Activated CD4-positive, alpha-beta memory T cell treated with anti-CD3 and anti-CD28 coated beads for 36 hours (primary cell): ENCODE measurements around the gene OR2A1. TPM values are rescaled to one million over a fixed set of nuclear protein-coding genes. Genes with fewer than 3 reads are reported as not detected.
A peak's percentile ranks its signal among the peaks of the same experiment; 100 is the strongest.
"Not testable (repeated sequence)": the region's sequence is repeated elsewhere in the genome, so short reads cannot be mapped to it uniquely, and the experiment has no call there.

Source experiments
- CTCF ChIA-PET: fragments of 350-600 bp; sonication (Branson Sonifier 250); formaldehyde crosslinking; loops from one replicate; lab custom pipeline; 2021; ENCODE audit warnings: antibody characterized with exemption, inconsistent platforms; lab: Charles Lee
- POLR2A ChIA-PET: fragments of 350-600 bp; sonication (Branson Sonifier 250); formaldehyde crosslinking; loops from one replicate; lab custom pipeline; 2021; ENCODE audit warnings: antibody characterized with exemption; lab: Charles Lee
- DNase-seq: peaks from one replicate; pipeline ENCODE4 v3.0.0-alpha.2; 2020
- H3K27ac Mint-ChIP-seq: one replicate; pipeline ENCODE4 v1.8.0; 2021; ENCODE audit warnings: mixed read lengths
- H3K27me3 Mint-ChIP-seq: one replicate; pipeline ENCODE4 v1.8.0; 2021; ENCODE audit warnings: mixed read lengths
- H3K36me3 Mint-ChIP-seq: one replicate; pipeline ENCODE4 v1.8.0; 2021; ENCODE audit warnings: mixed read lengths
- H3K4me1 Mint-ChIP-seq: one replicate; pipeline ENCODE4 v1.8.0; 2021; ENCODE audit warnings: low read depth, mixed read lengths
- H3K4me3 Mint-ChIP-seq: one replicate; pipeline ENCODE4 v1.8.0; 2021; ENCODE audit warnings: mild to moderate bottlenecking, mixed read lengths
- H3K9me3 Mint-ChIP-seq: one replicate; pipeline ENCODE4 v1.8.0; 2021; ENCODE audit warnings: mixed read lengths
- intact Hi-C: fragments of 100-400 bp; cut with micrococcal nuclease; formaldehyde crosslinking; loops from one replicate; pipeline ENCODE4 v1.15.1; 2023
- total RNA-seq, 2 experiments: library from RNA; stranded (reverse); gene quantifications; one replicate each; pipeline ENCODE4 v1.2.3, GENCODE V29; 2021

Gene OR2A1, protein sequence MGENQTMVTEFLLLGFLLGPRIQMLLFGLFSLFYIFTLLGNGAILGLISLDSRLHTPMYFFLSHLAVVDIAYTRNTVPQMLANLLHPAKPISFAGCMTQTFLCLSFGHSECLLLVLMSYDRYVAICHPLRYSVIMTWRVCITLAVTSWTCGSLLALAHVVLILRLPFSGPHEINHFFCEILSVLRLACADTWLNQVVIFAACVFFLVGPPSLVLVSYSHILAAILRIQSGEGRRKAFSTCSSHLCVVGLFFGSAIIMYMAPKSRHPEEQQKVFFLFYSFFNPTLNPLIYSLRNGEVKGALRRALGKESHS
- total RNA-seq, result not detected

DNA sequence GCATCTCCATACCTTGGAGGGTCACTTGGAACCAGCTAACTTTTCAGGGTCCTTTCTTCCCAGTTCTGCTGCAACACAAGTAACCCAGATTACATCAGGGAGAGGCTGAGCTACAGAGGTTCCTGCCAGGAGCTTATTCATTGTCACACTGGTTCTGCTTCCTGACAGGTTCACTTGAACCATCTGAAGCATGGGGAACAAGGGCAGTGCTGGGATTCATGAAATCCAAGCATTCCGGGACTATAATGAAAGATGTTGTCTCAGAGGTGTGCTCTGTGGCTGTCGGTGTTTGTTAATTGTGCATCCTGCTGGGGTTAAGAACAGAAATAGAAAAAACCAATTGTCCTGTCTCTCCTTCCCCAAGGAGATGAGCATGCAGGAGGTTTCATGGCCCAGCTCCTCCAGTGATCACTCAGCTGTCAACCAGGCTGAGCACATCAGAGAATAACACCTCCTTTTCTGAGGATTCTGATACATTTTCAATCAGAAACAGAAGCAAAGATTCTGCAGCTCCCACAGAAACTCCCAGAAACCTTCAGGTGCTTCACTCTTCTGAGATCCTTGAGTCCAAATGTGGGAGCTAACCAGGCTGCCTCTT, at the start of gene OR2A1:
OR2A1 (plus strand) TSS at position 548 of the 598 bp plus-strand sequence. CDS start 5,706 bp downstream, outside the sequence.
- H3K9me3 Mint-ChIP-seq, intact Hi-C loops, H3K4me1 Mint-ChIP-seq, H3K36me3 Mint-ChIP-seq, H3K27me3 Mint-ChIP-seq, H3K27ac Mint-ChIP-seq, CTCF ChIA-PET, DNase-seq, POLR2A ChIA-PET, H3K4me3 Mint-ChIP-seq: not testable (repeated sequence)

DNA sequence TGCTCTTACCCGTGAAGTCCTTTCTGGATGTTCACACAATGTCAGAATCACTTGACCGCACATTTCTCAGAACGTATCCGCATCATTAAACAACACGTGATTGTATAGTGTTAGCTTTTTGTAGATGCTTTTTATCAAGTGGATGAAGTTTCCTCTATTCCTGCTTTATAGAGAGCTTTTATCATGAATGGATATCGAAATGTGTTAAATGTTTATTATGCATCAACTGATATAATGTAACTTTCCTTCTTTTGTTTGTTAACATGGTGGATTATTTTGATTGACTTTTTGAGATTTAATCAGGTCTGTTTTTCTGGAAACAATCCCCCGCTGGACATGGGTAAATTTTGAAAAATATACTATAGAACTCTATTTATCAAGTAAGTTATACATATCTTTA, 47.5 kb upstream of the OR2A1 start, which contains the start of gene OR2A7:
OR2A7 (minus strand) TSS at position 101 of the 400 bp plus-strand sequence. CDS start 5,164 bp downstream, outside the sequence.
- H3K9me3 Mint-ChIP-seq, DNase-seq, intact Hi-C loops, H3K4me1 Mint-ChIP-seq, POLR2A ChIA-PET, H3K27me3 Mint-ChIP-seq, CTCF ChIA-PET, H3K36me3 Mint-ChIP-seq, H3K27ac Mint-ChIP-seq, H3K4me3 Mint-ChIP-seq: not testable (repeated sequence)

DNA sequence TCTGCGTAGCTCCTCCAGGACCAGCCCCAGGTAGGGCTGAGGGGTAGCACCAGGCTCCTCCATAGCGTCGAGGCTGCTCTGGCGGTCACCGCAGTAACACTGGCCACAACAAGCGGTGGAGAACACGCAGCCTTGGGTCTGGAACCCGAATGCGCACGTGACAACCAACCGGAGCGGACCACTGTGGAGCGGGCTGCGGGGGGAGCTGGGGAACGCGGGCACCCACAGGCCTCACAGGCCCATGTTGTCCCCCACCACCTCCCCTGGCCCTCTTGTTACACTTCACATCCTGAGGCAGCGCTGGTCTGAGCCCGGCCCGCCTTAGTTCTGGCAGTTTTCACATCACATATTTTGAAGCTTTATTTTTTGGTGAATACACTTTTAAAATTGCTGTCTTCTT, 43.0 kb upstream of the OR2A1 start, which contains the start of gene CTAGE8:
CTAGE8 (minus strand) TSS at position 101 of the 400 bp plus-strand sequence; CDS start at position 63, 38 bp downstream.
- H3K4me1 Mint-ChIP-seq, H3K4me3 Mint-ChIP-seq, POLR2A ChIA-PET, H3K27me3 Mint-ChIP-seq, H3K36me3 Mint-ChIP-seq, intact Hi-C loops, H3K27ac Mint-ChIP-seq, DNase-seq, H3K9me3 Mint-ChIP-seq, CTCF ChIA-PET: not testable (repeated sequence)

DNA sequence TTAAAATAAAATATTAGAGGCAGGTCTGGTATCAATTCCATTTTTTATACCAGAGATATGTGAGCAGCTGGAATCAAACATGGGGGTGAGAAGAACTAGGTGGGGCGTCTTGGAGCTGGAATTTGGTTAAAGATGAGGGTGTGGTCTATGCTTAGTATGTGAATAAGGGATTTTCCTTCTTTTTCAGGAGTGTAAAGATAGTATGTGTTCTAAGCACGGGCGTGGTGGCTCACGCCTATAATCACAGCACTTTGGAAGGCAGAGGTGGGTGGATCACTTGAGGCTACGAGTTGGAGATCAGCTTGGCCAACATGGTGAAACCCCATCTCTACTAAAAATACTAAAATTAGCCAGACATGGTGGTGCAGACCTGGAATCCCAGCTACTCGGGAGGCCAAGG, 36.9 kb upstream of the OR2A1 start:
- CTCF ChIA-PET, H3K4me1 Mint-ChIP-seq, POLR2A ChIA-PET, intact Hi-C loops, H3K4me3 Mint-ChIP-seq, H3K27me3 Mint-ChIP-seq, H3K9me3 Mint-ChIP-seq, H3K36me3 Mint-ChIP-seq, DNase-seq, H3K27ac Mint-ChIP-seq: not testable (repeated sequence)

DNA sequence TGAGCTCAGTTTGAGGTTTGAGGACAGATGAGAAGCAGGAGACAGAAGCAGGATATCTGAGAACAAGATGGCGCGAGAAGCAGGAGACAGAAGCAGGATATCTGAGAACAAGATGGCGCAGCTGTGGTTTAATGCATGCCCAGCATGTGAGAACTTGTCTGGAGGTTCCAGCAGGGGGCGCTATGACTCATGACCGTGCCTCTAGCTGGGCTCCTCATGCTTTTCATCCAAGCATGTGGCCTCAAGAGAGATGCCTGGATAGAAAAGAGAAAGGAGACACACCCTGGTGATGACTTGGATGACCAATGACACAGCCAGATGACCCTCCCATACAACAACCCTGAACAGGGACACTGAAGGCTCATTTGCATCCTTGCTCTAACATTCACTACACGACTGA, 32.2 kb upstream of the OR2A1 start:
- H3K36me3 Mint-ChIP-seq, H3K27me3 Mint-ChIP-seq, DNase-seq, POLR2A ChIA-PET, CTCF ChIA-PET, H3K4me3 Mint-ChIP-seq, H3K27ac Mint-ChIP-seq, H3K4me1 Mint-ChIP-seq, intact Hi-C loops, H3K9me3 Mint-ChIP-seq: not testable (repeated sequence)

DNA sequence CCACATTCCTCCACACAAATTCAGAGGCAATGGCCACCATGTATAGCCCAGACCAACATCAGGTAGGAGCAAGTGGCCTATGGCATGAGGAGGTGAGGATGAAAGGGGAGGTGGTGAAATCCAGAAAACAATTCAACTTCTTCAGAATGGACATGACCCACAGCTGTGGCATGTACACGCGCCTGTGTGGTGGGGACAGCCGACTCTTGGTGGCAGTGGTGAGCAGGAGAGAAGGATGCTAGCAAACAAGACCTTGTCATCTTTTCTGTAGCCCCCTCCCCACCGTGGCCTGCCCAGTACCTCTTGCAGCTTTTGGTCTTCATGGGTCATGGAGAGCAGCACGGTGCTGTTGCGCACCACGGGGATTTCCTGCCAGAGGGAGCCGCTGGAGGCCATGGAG, 30.2 kb upstream of the OR2A1 start:
- intact Hi-C loops, CTCF ChIA-PET, H3K9me3 Mint-ChIP-seq, H3K27ac Mint-ChIP-seq, H3K4me3 Mint-ChIP-seq, H3K27me3 Mint-ChIP-seq, POLR2A ChIA-PET, H3K4me1 Mint-ChIP-seq, H3K36me3 Mint-ChIP-seq, DNase-seq: not testable (repeated sequence)

DNA sequence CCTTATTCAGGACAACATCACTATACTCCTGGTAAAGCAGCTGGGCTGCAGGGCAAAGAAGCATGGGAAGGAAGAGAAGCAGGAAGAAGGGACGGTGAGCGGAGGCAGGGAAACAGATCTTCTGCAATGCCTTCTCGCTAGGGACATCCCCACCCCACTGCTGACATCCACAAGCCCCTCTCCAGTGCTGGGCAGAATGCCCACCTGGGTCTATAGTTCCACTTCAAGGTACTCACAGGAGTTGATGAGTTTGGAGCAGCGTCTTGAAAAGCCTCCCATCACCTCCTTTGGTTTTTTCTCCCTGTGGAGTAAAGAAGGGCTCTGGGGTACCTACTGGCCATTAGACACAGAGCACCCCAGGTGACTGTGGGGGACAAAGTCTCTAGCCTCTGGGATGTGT, 29.7 kb upstream of the OR2A1 start:
- POLR2A ChIA-PET, H3K9me3 Mint-ChIP-seq, H3K36me3 Mint-ChIP-seq, H3K27ac Mint-ChIP-seq, H3K27me3 Mint-ChIP-seq, H3K4me3 Mint-ChIP-seq, H3K4me1 Mint-ChIP-seq, intact Hi-C loops, DNase-seq, CTCF ChIA-PET: not testable (repeated sequence)

DNA sequence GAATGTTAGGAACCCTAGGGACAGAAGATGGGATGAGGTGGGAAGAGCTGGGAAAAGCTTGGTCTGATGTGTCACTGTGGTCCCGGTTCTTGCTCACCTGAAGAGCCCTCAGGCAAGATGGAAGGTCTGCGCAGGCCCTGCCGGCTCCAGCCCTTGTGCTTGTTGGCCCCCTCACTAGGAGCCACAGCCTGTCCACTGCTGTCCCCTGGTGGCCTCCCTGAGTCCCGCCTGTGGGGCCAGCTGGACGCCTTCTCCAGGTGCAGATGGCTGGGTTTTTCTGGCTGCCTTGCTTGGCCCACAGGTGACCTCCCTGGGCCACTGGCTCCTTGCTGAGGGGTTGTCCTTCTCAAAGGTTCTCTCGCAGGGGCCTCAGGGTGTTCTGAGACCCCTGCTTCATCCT, 28.5 kb upstream of the OR2A1 start:
- H3K36me3 Mint-ChIP-seq, H3K9me3 Mint-ChIP-seq, DNase-seq, intact Hi-C loops, H3K27me3 Mint-ChIP-seq, H3K4me3 Mint-ChIP-seq, CTCF ChIA-PET, H3K4me1 Mint-ChIP-seq, POLR2A ChIA-PET, H3K27ac Mint-ChIP-seq: not testable (repeated sequence)

DNA sequence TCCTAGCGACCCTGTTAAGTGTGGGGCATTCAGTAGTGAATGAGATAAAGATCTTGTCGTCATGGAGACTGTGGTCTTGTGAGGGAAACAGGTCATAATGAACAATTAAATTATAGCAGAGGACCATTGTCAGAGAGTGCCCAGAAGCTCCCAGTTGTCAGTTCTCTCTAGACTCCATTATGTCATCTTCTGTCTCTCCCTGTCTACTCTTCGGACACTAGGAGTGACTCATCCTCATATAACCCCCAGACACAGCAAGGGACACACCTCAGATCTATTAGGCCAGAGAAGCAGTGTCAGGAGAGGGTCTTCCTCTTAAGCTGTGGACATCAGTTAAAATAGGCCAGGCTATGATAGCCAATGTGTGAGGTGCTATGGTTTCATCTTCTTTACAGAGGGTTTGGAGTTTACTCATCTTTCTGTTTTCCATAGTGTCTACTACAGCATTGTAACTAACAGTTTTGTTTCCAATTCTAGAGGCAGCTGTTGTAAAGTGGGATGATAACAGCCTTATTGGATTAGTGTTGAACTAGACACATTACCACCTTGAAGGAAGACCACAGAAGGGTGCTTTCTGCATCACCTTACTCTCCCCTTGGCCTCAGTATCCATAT, 24.9 kb upstream of the OR2A1 start:
- H3K9me3 Mint-ChIP-seq, H3K27ac Mint-ChIP-seq, DNase-seq, CTCF ChIA-PET, H3K36me3 Mint-ChIP-seq, H3K4me3 Mint-ChIP-seq, POLR2A ChIA-PET, H3K4me1 Mint-ChIP-seq, H3K27me3 Mint-ChIP-seq, intact Hi-C loops: not testable (repeated sequence)

DNA sequence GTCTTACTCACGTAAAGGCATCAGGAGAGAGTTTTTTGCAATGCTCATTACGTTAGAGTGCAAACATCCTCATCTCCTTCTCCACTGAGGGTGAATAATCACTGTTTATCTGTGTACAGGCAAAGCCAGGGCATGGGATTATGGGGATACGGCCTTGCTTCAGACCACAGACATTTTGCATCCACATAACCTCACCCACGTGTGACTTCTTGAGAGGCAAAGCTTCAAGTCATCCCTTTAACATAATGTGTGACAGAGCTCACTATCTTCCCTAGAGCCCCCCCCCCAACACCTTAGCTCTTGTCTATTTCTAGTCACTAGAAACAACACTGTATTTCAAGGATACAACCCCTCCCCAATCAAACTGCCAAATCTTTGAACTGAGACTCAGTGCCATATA, 20.6 kb upstream of the OR2A1 start:
- POLR2A ChIA-PET, H3K4me1 Mint-ChIP-seq, intact Hi-C loops, H3K27me3 Mint-ChIP-seq, H3K36me3 Mint-ChIP-seq, H3K4me3 Mint-ChIP-seq, H3K27ac Mint-ChIP-seq, CTCF ChIA-PET, H3K9me3 Mint-ChIP-seq: not testable (repeated sequence)
- peak; percentile 22 for DNase-seq

DNA sequence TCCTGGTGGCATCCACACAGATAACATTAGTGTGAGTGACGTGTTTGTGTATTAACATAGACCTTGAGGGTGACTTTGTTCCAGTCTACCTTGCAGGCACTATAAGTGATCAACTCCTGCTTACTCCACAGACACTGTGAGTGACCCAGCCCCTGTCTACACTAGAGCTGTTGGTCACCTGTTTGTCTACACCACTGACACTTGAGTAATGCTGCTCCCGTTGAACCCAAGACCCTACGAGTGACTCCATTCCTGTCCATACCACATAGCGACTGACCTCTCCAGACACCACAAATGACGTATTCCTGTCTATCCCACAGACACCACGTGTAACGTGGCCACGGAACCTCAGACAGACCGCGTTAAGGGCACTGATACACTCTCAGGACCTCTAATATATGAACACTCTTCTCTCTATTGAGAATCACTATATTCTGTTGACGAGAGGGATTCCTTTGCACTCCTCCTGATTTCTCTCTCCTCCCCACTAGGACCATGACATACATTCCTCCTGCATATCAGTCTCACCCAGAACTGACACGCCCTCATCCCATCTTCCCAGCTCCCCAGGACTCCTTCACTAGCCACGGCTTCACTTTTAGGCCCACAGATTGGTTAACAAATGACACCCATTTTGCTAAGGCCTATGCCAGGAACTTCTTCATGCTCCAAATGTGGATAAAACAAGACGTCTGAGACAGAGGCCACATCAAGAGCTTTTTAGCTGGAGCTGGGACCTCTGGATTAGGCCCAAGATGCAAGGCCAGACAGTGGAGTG, 19.6 kb upstream of the OR2A1 start:
- H3K27ac Mint-ChIP-seq, H3K4me3 Mint-ChIP-seq, POLR2A ChIA-PET, CTCF ChIA-PET, intact Hi-C loops, H3K4me1 Mint-ChIP-seq, H3K36me3 Mint-ChIP-seq, H3K9me3 Mint-ChIP-seq, H3K27me3 Mint-ChIP-seq: not testable (repeated sequence)
- peak; percentile 16 for DNase-seq

DNA sequence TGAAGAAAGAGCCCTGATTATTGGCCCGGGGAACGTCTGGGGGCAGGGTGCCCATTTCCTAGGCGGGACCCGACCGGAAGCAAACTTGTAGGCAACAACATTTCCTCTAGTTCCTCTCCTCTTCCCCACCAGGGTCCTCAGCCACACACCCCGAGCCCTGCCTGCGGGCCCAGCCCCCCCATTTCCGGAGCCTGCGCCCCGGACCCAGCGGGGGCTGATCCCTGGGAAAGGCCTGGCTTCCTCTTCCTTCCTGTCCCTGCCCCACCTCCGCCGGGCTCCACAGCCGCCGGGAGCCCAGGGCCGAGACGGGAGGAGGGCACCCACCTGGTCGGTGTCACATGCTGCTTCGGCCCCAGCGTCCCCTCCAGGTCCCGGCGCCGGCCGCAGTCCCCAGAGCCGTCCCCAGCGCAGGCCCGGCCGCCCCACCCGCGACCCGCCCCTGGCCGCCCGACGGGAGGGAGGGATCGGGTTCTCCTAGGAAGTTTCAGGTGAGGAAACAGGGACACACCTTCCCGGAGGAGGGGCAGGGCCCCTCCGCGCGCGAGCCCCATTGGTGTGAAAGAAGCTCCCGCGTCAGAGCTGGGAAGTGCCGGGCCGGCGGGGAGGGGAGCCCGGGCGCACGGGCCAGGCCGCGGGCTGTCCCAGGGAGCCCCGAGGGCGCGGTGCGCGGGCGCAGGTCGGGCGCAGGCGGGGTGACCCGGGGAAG, 18.3 kb upstream of the OR2A1 start:
- H3K4me1 Mint-ChIP-seq, result not testable (repeated sequence)

More for the DNA sequence above, 18.3 kb upstream of the OR2A1 start:
- H3K27ac Mint-ChIP-seq, H3K4me3 Mint-ChIP-seq, CTCF ChIA-PET, H3K9me3 Mint-ChIP-seq, POLR2A ChIA-PET, intact Hi-C loops, H3K27me3 Mint-ChIP-seq, H3K36me3 Mint-ChIP-seq: not testable (repeated sequence)
- DNase-seq, result peak; percentile 30
